ENCODE results near the gene SLC25A30. TPM values are rescaled to one million over a fixed set of nuclear protein-coding genes. Genes with fewer than 3 reads are reported as not detected.

The SLC25A30 gene, protein sequence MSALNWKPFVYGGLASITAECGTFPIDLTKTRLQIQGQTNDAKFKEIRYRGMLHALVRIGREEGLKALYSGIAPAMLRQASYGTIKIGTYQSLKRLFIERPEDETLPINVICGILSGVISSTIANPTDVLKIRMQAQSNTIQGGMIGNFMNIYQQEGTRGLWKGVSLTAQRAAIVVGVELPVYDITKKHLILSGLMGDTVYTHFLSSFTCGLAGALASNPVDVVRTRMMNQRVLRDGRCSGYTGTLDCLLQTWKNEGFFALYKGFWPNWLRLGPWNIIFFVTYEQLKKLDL
- 8.2 TPM for total RNA-seq

DNA sequence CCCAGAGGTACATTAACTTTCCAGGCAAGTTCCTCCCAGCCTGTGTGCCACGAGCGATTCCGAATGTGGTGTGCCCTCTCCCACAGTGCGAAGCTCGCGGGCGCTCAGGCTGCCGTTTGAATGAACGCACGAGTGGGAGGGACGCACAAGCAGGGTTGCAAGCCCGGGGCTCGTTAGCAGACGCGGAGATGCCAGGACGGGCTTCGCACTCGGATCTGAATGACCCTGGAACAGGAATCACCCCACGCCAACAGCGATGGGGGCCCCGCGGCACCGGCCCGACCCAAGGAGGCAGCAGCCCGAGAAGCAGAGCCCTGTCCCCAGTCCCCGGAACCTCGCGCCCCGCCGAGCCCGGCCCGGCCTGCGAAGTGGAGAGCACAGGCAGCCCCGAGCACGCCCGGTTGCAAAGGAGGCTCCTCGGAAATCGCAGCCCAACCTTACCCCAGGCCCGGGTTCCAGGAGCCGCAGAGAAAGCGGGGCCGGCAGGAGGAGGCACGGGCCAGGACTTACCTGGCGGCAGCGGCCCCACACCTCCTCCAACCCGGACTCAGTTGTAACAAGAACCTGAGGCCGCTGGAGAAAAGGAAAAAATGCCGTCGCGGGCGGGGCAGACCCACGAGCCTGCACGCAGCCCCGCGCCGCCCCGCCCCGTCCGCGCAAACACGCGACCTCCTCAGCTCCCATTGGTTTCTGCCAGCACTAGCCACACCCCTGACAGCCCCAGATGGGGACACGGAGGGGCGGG is at the start of gene SLC25A30:
TSS of gene SLC25A30 (minus strand) at position 584 of the 745 bp plus-strand sequence. CDS start 6,948 bp downstream, outside the sequence.

DNA sequence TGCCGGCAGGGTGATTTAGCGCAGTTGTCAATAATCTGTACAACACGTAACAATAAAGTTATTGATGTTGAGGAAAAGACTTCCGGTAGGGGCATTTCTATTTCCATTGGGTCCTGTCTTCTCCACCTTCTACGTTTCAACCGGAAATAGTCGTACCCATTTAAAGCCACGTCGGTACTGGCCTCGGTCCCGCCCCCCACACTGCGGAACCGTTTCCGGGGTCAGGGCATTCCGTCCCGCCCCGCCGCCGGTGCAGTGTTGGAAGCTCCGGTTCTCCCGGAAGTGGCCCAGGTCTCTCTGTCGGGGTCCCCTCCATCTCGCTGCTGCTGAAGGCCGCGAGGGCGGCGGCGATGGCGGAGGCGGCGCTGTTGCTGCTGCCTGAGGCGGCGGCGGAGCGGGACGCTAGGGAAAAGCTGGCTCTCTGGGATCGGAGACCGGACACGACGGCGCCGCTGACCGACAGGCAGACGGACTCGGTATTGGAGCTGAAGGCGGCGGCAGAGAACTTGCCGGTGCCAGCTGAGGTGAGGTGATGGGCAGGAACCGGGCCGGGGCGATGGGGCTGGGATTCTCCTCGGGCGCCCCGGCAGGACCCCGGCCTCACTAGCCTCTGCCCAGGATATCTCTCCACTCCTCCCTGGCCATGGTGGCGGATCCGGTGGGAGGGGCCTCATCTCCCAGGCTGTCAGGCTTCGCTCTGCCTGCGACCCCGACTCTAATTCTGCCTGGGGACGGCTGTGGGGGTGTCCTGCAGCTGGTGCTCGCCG is 46.7 kb upstream of the SLC25A30 start, which contains the start of gene COG3:
TSS of gene COG3 (plus strand) at position 253 of the 767 bp plus-strand sequence. CDS start at position 351, 98 bp downstream.

Other genes starting within 250 kb of the SLC25A30 start
- 0.77 TPM for gene KCTD4, start 217.3 kb downstream of the SLC25A30 start, total RNA-seq
- 2,639 TPM for gene TPT1, start 77.2 kb downstream of the SLC25A30 start, total RNA-seq
- gene COG3, start 46.6 kb upstream of the SLC25A30 start, total RNA-seq: 52.1 TPM
- gene ERICH6B, start 197.4 kb upstream of the SLC25A30 start, total RNA-seq: not detected

Data from camera-type eye (tissue), 1 donor.